Activated B cell treated with CpG ODN at 0.5 μM for 24 hours (primary cell): ENCODE results near the gene PCDHA6. TPM values are rescaled to one million over a fixed set of nuclear protein-coding genes. Genes with fewer than 3 reads are reported as not detected.
"Not testable (repeated sequence)": the region's sequence is repeated elsewhere in the genome, so short reads cannot be mapped to it uniquely, and the experiment has no call there.

Experiments
- ATAC-seq: fragments of 200-7000 bp; cut with Tn5 transposase; one replicate; pipeline ENCODE4 v1.10.0; 2021; ENCODE audit warnings: low read depth, mild to moderate bottlenecking, moderate library complexity
- CTCF ChIA-PET: fragments of 350-600 bp; sonication (Branson Sonifier 250); formaldehyde crosslinking; loops from one replicate; lab custom pipeline; 2021; ENCODE audit warnings: antibody characterized with exemption; lab: Charles Lee
- POLR2A ChIA-PET: fragments of 350-600 bp; sonication (Branson Sonifier 250); formaldehyde crosslinking; loops from one replicate; lab custom pipeline; 2021; ENCODE audit warnings: antibody characterized with exemption; lab: Charles Lee
- DNase-seq: peaks from one replicate; pipeline ENCODE4 v3.0.0; 2022
- H3K27ac Mint-ChIP-seq: one replicate; pipeline ENCODE4 v1.8.0; 2020; ENCODE audit warnings: mixed read lengths
- H3K27me3 Mint-ChIP-seq: one replicate; pipeline ENCODE4 v1.8.0; 2021; ENCODE audit warnings: mixed read lengths
- H3K36me3 Mint-ChIP-seq: one replicate; pipeline ENCODE4 v1.8.0; 2021; ENCODE audit warnings: low read depth, mixed read lengths
- H3K4me1 Mint-ChIP-seq: one replicate; pipeline ENCODE4 v1.8.0; 2021; ENCODE audit warnings: mixed read lengths
- H3K4me3 Mint-ChIP-seq: one replicate; pipeline ENCODE4 v1.8.0; 2020; ENCODE audit warnings: mild to moderate bottlenecking, mixed read lengths
- H3K9me3 Mint-ChIP-seq: one replicate; pipeline ENCODE4 v1.8.0; 2020; ENCODE audit warnings: mixed read lengths
- CTCF ChIP-seq: fragments of 200-600 bp; IDR thresholded peaks from one replicate; pipeline ENCODE4 v1.8.0; 2022; ENCODE audit warnings: antibody characterized with exemption, mild to moderate bottlenecking
- intact Hi-C: fragments of 100-400 bp; cut with micrococcal nuclease; formaldehyde crosslinking; loops from one replicate; pipeline ENCODE4 v1.15.1; 2024
- total RNA-seq: library from RNA; stranded (reverse); gene quantifications from 2 replicates; pipeline ENCODE4 v1.2.3, GENCODE V29; 2022

The PCDHA6 gene
- total RNA-seq, 1 donor from 2014 or later = not detected

GRCh38 chr5:140800816-140801493, 26.8 kb upstream of the PCDHA6 start, which contains the start of gene PCDHA3:
TSS of gene PCDHA3 (plus strand) at chr5:140801057.
- H3K27me3 Mint-ChIP-seq = peaks cover 5% of the 10 kb centered on the region
- ATAC-seq (no peak), DNase-seq (no peak)
- ChIA-PET CTCF (no interaction called here), POLR2A (no interaction called here)
- peaks cover 18% of the 10 kb centered on the region for H3K9me3 Mint-ChIP-seq
- no peak for TF ChIP-seq CTCF
- intact Hi-C loops = no loop called here
- no peak within 1 kb of the TSS for H3K4me3 Mint-ChIP-seq
- H3K36me3 Mint-ChIP-seq = no peaks in the 10 kb centered on the region
- H3K4me1 Mint-ChIP-seq = no peaks in the 10 kb centered on the region
- H3K27ac Mint-ChIP-seq = no peak within 1 kb of the TSS

- Mint-ChIP-seq H3K4me3 (no peak overlapping the region), H3K36me3 (no peaks in the 10 kb centered on the region), H3K27ac (no peak overlapping the region), H3K27me3 (peaks cover 5% of the 10 kb centered on the region), H3K9me3 (peaks cover 20% of the 10 kb centered on the region), H3K4me1 (no peaks in the 10 kb centered on the region)
- ATAC-seq (no peak), DNase-seq (no peak)
- ChIA-PET POLR2A (no interaction called here), CTCF (no interaction called here)
- intact Hi-C loops = no loop called here
- TF ChIP-seq CTCF = no peak
Observed at GRCh38 chr5:140801494-140801841, 26.3 kb upstream of the PCDHA6 start.

GRCh38 chr5:140802381-140802780, 25.4 kb upstream of the PCDHA6 start:
- CTCF ChIA-PET, H3K4me3 Mint-ChIP-seq, ATAC-seq, H3K36me3 Mint-ChIP-seq, H3K27ac Mint-ChIP-seq, H3K4me1 Mint-ChIP-seq, intact Hi-C loops, DNase-seq, H3K27me3 Mint-ChIP-seq, POLR2A ChIA-PET: not testable (repeated sequence)
- peaks cover 23% of the 10 kb centered on the region for H3K9me3 Mint-ChIP-seq

GRCh38 chr5:140802781-140803271, 24.9 kb upstream of the PCDHA6 start:
- ChIA-PET CTCF (no interaction called here), POLR2A (no interaction called here)
- intact Hi-C loops = no loop called here
- Mint-ChIP-seq H3K4me1 (no peaks in the 10 kb centered on the region), H3K27me3 (peaks cover 8% of the 10 kb centered on the region), H3K27ac (no peak overlapping the region), H3K9me3 (peaks cover 23% of the 10 kb centered on the region), H3K36me3 (no peaks in the 10 kb centered on the region), H3K4me3 (no peak overlapping the region)
- ATAC-seq (no peak), DNase-seq (no peak)
- TF ChIP-seq CTCF = no peak

- Mint-ChIP-seq H3K36me3 (no peaks in the 10 kb centered on the region), H3K4me3 (no peak within 1 kb of the TSS), H3K27me3 (peaks cover 8% of the 10 kb centered on the region), H3K9me3 (peaks cover 19% of the 10 kb centered on the region), H3K4me1 (no peaks in the 10 kb centered on the region), H3K27ac (no peak within 1 kb of the TSS)
- ChIA-PET CTCF (no interaction called here), POLR2A (no interaction called here)
- no peak for DNase-seq
- no peak for ATAC-seq
- intact Hi-C loops = no loop called here
- TF ChIP-seq CTCF = no peak
Observed at GRCh38 chr5:140806834-140807775, 20.7 kb upstream of the PCDHA6 start, which contains the start of gene PCDHA4. TSS of gene PCDHA4 (plus strand) at chr5:140807068.

GRCh38 chr5:140808241-140808888, 19.4 kb upstream of the PCDHA6 start:
- H3K4me3 Mint-ChIP-seq, H3K36me3 Mint-ChIP-seq, H3K27ac Mint-ChIP-seq, H3K27me3 Mint-ChIP-seq, POLR2A ChIA-PET, H3K4me1 Mint-ChIP-seq, DNase-seq, ATAC-seq, intact Hi-C loops, CTCF ChIA-PET: not testable (repeated sequence)
- H3K9me3 Mint-ChIP-seq = peaks cover 22% of the 10 kb centered on the region
